ENCODE data around the gene CRMP1.

- TF ChIP-seq POLR2A (IDR thresholded peaks at IDR 0.05) = no peak
- no peak for TF ChIP-seq EP300 (IDR thresholded peaks at IDR 0.05)
These were observed 7.2 kb downstream of the CRMP1 start for GRCh38 chr4:5885733-5886132.
